GM12878 (cell line): ENCODE results near the gene PLXDC1. TPM values are rescaled to one million over a fixed set of nuclear protein-coding genes. Genes with fewer than 3 reads are reported as not detected.

Source experiments
- ATAC-seq: fragments of 200-7000 bp; cut with Tn5 transposase; 3 replicates; pipeline ENCODE4 v1.9.1; 2020; ENCODE audit warnings: mild to moderate bottlenecking, moderate library complexity
- BruUV-seq: library from RNA; stranded (reverse); fragments of 400-500 nt; replicated peaks from 2 replicates; lab custom pipeline; 2021; lab: Mats Ljungman, UMichigan
- CTCF ChIA-PET: fragments of 300-600 bp; sonication (Branson Sonifier 250); formaldehyde crosslinking; extraction: SDS; loops from one replicate; lab custom pipeline; 2021; ENCODE audit warnings: inconsistent platforms; lab: Yijun Ruan, JAX
- POLR2A ChIA-PET: fragments of 350-600 bp; formaldehyde crosslinking; extraction: SDS; loops from one replicate; lab custom pipeline; 2021; ENCODE audit warnings: inconsistent platforms; lab: Charles Lee
- RAD21 ChIA-PET: fragments of 300-600 bp; sonication (Branson Sonifier 250); formaldehyde crosslinking; loops from one replicate; lab custom pipeline; 2023; ENCODE audit warnings: antibody characterized with exemption; ENCODE audit not compliant: unreplicated experiment; lab: Charles Lee
- SMC1A ChIA-PET: fragments of 300-600 bp; sonication (Branson Sonifier 250); formaldehyde crosslinking; loops from one replicate; lab custom pipeline; 2023; ENCODE audit not compliant: unreplicated experiment, uncharacterized antibody; lab: Charles Lee
- DNase-seq: peaks from one replicate; pipeline ENCODE4 v3.0.0-alpha.2; 2011; ENCODE audit warnings: low read depth, low spot score
- FAIRE-seq: peaks from 3 replicates; lab custom pipeline; 2011; peaks lifted over from hg19 to GRCh38; lab: Jason Lieb, UNC
- H2AFZ ChIP-seq: 2 replicates; pipeline ENCODE4 v1.6.0; 2011; ENCODE audit warnings: low read depth, low read length, control low read depth; ENCODE audit not compliant: control insufficient read depth
- H3K27ac ChIP-seq: 2 replicates; pipeline ENCODE4 v1.5.1; 2011; ENCODE audit warnings: control low read depth; ENCODE audit not compliant: control insufficient read depth, insufficient read depth
- H3K27me3 ChIP-seq, 2 experiments: replicated peaks in 1 of 2; 2 replicates each; pipeline versions ENCODE4 v1.6.0 to v1.6.1; 2011; ENCODE audit warnings: low read length in 1 of 2; ENCODE audit not compliant: control insufficient read depth in 2 of 2, insufficient read depth in 2 of 2
- H3K36me3 ChIP-seq, 2 experiments: 2 replicates each; pipeline ENCODE4 v1.5.1; 2011; ENCODE audit warnings: low read length in 1 of 2; ENCODE audit not compliant: control insufficient read depth in 2 of 2, insufficient read depth in 2 of 2
- H3K4me1 ChIP-seq: 2 replicates; pipeline ENCODE4 v1.6.1; 2011; ENCODE audit warnings: mild to moderate bottlenecking, low read length, moderate library complexity, mixed read lengths; ENCODE audit not compliant: control insufficient read depth, insufficient read depth
- H3K4me2 ChIP-seq: 2 replicates; pipeline ENCODE4 v1.6.0; 2011; ENCODE audit warnings: control low read depth; ENCODE audit not compliant: control insufficient read depth, insufficient read depth
- H3K4me3 ChIP-seq: fragments of 200-600 bp; sonication (generic); 2 replicates; pipeline ENCODE4 v1.5.1; 2016
- H3K79me2 ChIP-seq: 2 replicates; pipeline ENCODE4 v1.6.0; 2011; ENCODE audit warnings: low read length; ENCODE audit not compliant: control insufficient read depth, insufficient read depth
- H3K9ac ChIP-seq: 2 replicates; pipeline ENCODE4 v1.8.0; 2011; ENCODE audit warnings: low read length, control low read depth, mixed read lengths; ENCODE audit not compliant: control insufficient read depth, insufficient read depth
- H3K9me3 ChIP-seq: replicated peaks from 3 replicates; pipeline ENCODE4 v1.5.1; 2011; ENCODE audit warnings: mild to moderate bottlenecking, low read length; ENCODE audit not compliant: control insufficient read depth, insufficient read depth
- H4K20me1 ChIP-seq: 2 replicates; pipeline ENCODE4 v1.6.0; 2011; ENCODE audit not compliant: control insufficient read depth, insufficient read depth
- CHD4 ChIP-seq: fragments of 200-600 bp; sonication (generic); IDR thresholded peaks from 2 replicates; pipeline ENCODE4 v1.6.1; 2016; ENCODE audit warnings: mild to moderate bottlenecking
- CUX1 ChIP-seq: IDR thresholded peaks from 2 replicates; pipeline ENCODE4 v1.6.1; 2012; ENCODE audit warnings: improper control_type of control experiment, low read depth, low read length; ENCODE audit not compliant: insufficient replicate concordance
- E2F8 ChIP-seq: fragments of 450-650 bp; IDR thresholded peaks from 2 replicates; pipeline ENCODE4 v1.6.1; 2018; ENCODE audit warnings: mild to moderate bottlenecking, low read depth, moderate library complexity; ENCODE audit not compliant: partially characterized antibody
- EED ChIP-seq: sonication (generic); IDR thresholded peaks from 2 replicates; pipeline ENCODE4 v1.6.1; 2016; ENCODE audit warnings: antibody characterized with exemption, low read depth
- ETV6 ChIP-seq, 2 experiments: fragments of 450-650 bp in 1 of 2; IDR thresholded peaks in 1 of 2; conservative IDR thresholded peaks in 1 of 2; 2 replicates each; pipeline ENCODE4 v1.6.1; 2014; ENCODE audit warnings: antibody characterized with exemption in 1 of 2, borderline replicate concordance in 1 of 2, low read depth in 1 of 2, mild to moderate bottlenecking in 1 of 2, moderate library complexity in 1 of 2
- FOXM1 ChIP-seq: IDR thresholded peaks from 2 replicates; pipeline ENCODE4 v1.6.1; 2012; ENCODE audit warnings: low read depth, mild to moderate bottlenecking, inconsistent platforms, low read length, moderate library complexity
- MAX ChIP-seq: IDR thresholded peaks from 2 replicates; pipeline ENCODE4 v1.6.1; 2012; ENCODE audit warnings: low read depth, low read length, improper control_type of control experiment
- RUNX3 ChIP-seq: IDR thresholded peaks from 2 replicates; pipeline ENCODE4 v1.6.1; 2012; ENCODE audit warnings: low read length, inconsistent platforms
- SMAD1 ChIP-seq: fragments of 450-650 bp; IDR thresholded peaks from 2 replicates; pipeline ENCODE4 v1.6.1; 2018; ENCODE audit warnings: mild to moderate bottlenecking, low read depth; ENCODE audit not compliant: partially characterized antibody
- WGBS: methylation state at CpG from one replicate; pipeline ENCODE4 v1.1.6; 2016; ENCODE audit warnings: low lambda C conversion rate; ENCODE audit not compliant: insufficient replicate concordance, insufficient coverage; ENCODE audit errors: missing lambda C conversion rate; 5-methylcytosine and 5-hydroxymethylcytosine counted together
- in situ Hi-C: fragments of 300-500 bp; cut with MboI; formaldehyde crosslinking; loops from 9 replicates; pipeline ENCODE4 v1.14.3; 2018; ENCODE audit warnings: mixed read lengths
- intact Hi-C: fragments of 100-400 bp; cut with micrococcal nuclease; formaldehyde crosslinking; loops from one replicate; pipeline ENCODE4 v1.14.2; 2022; ENCODE audit not compliant: unreplicated experiment
- polyA plus RNA-seq, 11 experiments: library from polyadenylated mRNA; depleted of rRNA in 4 of 11; unstranded in 6 of 11; stranded (reverse) in 5 of 11; fragments of >200 nt; fragmentation: Nextera tagmentation in 4 of 11; fragmentation: Illumina TruSeq in 1 of 11; extraction: Ambion mirVana in 4 of 11; extraction: Trizol in 1 of 11; gene quantifications; 1 replicate in 1 of 11; 2 replicates in 10 of 11; pipeline versions ENCODE4 v1.2.1 to v1.2.3, GENCODE V29; 2011 to 2016; ENCODE audit warnings: inconsistent platforms in 2 of 11, missing spikeins in 2 of 11, low read depth in 1 of 11
- total RNA-seq, 4 experiments: library from RNA; depleted of rRNA in 3 of 4; stranded (reverse); fragments of >200 nt in 3 of 4; fragmentation: Illumina TruSeq in 1 of 4; extraction: Trizol in 1 of 4; gene quantifications; 2 replicates each; pipeline versions ENCODE4 v1.2.1 to v1.2.3, GENCODE V29; 2013 to 2021

The PLXDC1 gene
- total and polyA plus RNA-seq, 10 of the 15 experiments (the other 5 are each of a cell fraction or from before 2014, with no cell fraction given): 0.03 to 0.30 (median 0.22) TPM; not detected in 7

GRCh38 chr17:39094607-39095308, 56.7 kb downstream of the PLXDC1 start:
- 25% methylated on average over 8 of the region's 8 CpGs for WGBS
- Histone ChIP-seq H3K27ac (no peak overlapping the region), H3K4me2 (0 out of 2 replicates have a peak overlapping the region, but pooled peaks have one; percentile 12), H3K4me1 (peaks cover 33% of the 10 kb centered on the region), H3K79me2 (no peaks in the 10 kb centered on the region), H3K4me3 (no peak overlapping the region), H4K20me1 (no peaks in the 10 kb centered on the region), H3K9me3 (no peaks in the 10 kb centered on the region), H3K27me3 (peaks cover 0 to 4% of the 10 kb centered on the region in 2 experiments; a peak in 1 of 4 replicates), H3K36me3 (no peaks in the 10 kb centered on the region), H3K9ac (no peak overlapping the region), H2AFZ (no peak overlapping the region; the same call in none of the 2 replicates)
- intact Hi-C loops (loop anchor here (10.0 kb wide), 1 partner anchor 50 kb away; no protein-coding TSS in a partner anchor), in situ Hi-C loops (no loop called here)
- FAIRE-seq (no peak), ATAC-seq (peak; percentile 38; the same call in 1 of the 3 replicates), DNase-seq (no peak)
- CTCF ChIA-PET: interaction anchor here (1.0 kb wide), 1 partner anchor 112 kb away, joined by 5 read pairs; no protein-coding TSS in a partner anchor
- POLR2A ChIA-PET: interaction anchor here (0.6 kb wide), 1 partner anchor 129 kb away, joined by 3 read pairs; no protein-coding TSS in a partner anchor
- RAD21 ChIA-PET: no interaction called here
- SMC1A ChIA-PET: interaction anchor here (0.7 kb wide), 1 partner anchor 90 kb away, joined by 4 read pairs; no protein-coding TSS in a partner anchor
- BruUV-seq: no TSS peak
- TF ChIP-seq FOXM1 (no peak), E2F8 (no peak), MAX (no peak), SMAD1 (no peak), ETV6 (conservative IDR thresholded peaks at IDR 0.05 in 1 of 2, IDR thresholded peaks at IDR 0.05 in 1 of 2; ENCODE audit: borderline replicate concordance in 1 of 2, low read depth in 1 of 2) (no peak), EED (peak; percentile 42; the same call in 1 of the 2 replicates), CUX1 (no peak), RUNX3 (peak; percentile 82), CHD4 (no peak)
